Measurements from ENCODE around the gene TNFRSF12A. TPM values are rescaled to one million over a fixed set of nuclear protein-coding genes. Genes with fewer than 3 reads are reported as not detected.
A peak's percentile ranks its signal among the peaks of the same experiment; 100 is the strongest.

The TNFRSF12A gene
- total and polyA plus RNA-seq, 9 of the 15 experiments (the other 6 are each of a cell fraction or from before 2014, with no cell fraction given): 0.41 to 61.8 (median 26.5) TPM

DNA sequence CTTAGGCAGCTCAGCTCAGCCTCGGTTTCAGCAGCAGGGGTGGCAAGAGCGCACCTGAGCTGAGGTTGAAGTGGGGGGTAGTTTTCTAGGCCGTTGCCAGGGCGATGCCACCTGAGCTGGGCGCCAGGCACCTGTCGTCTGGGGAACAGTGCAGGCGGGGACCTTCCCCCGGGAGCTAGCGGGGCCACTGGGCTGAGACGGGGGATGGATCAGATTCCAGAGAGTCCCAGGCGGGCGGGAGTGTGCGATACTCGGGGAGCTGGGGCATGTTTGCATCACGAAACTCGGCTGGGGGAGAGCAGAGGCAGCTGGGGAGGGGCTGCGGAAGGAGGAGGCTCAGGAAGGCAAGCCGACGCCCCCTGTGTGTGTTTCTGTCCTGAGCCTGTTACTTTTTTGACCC, 7.9 kb upstream of the TNFRSF12A start:
- H4K20me1 ChIP-seq (replicated peaks; ENCODE audit: control insufficient read depth, insufficient read depth, low read length): no peaks in the 10 kb centered on the region
- H2AFZ ChIP-seq (ENCODE audit: low read depth, low read length): no peak overlapping the region
- peaks cover 3% of the 10 kb centered on the region for H3K9me1 ChIP-seq (ENCODE audit: control insufficient read depth, insufficient read depth, low read length)
- TF ChIP-seq ZNF764 (CRISPR knock-in tag; IDR thresholded peaks at IDR 0.05; ENCODE audit: low read depth) (no peak), CHD4 (IDR thresholded peaks at IDR 0.05; ENCODE audit: insufficient read depth, insufficient replicate concordance, low read depth, low read length, poor library complexity, severe bottlenecking) (no peak), ZBTB7A (IDR thresholded peaks at IDR 0.05; ENCODE audit: borderline replicate concordance, control insufficient read depth, low read depth, low read length) (0 out of 2 replicates have a peak, but pooled peaks have one; percentile 29)
- TF ChIP-seq, protein P1, sequence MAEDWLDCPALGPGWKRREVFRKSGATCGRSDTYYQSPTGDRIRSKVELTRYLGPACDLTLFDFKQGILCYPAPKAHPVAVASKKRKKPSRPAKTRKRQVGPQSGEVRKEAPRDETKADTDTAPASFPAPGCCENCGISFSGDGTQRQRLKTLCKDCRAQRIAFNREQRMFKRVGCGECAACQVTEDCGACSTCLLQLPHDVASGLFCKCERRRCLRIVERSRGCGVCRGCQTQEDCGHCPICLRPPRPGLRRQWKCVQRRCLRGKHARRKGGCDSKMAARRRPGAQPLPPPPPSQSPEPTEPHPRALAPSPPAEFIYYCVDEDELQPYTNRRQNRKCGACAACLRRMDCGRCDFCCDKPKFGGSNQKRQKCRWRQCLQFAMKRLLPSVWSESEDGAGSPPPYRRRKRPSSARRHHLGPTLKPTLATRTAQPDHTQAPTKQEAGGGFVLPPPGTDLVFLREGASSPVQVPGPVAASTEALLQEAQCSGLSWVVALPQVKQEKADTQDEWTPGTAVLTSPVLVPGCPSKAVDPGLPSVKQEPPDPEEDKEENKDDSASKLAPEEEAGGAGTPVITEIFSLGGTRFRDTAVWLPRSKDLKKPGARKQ (CRISPR knock-in tag; IDR thresholded peaks at IDR 0.05): no peak
- TF ChIP-seq, protein P2, sequence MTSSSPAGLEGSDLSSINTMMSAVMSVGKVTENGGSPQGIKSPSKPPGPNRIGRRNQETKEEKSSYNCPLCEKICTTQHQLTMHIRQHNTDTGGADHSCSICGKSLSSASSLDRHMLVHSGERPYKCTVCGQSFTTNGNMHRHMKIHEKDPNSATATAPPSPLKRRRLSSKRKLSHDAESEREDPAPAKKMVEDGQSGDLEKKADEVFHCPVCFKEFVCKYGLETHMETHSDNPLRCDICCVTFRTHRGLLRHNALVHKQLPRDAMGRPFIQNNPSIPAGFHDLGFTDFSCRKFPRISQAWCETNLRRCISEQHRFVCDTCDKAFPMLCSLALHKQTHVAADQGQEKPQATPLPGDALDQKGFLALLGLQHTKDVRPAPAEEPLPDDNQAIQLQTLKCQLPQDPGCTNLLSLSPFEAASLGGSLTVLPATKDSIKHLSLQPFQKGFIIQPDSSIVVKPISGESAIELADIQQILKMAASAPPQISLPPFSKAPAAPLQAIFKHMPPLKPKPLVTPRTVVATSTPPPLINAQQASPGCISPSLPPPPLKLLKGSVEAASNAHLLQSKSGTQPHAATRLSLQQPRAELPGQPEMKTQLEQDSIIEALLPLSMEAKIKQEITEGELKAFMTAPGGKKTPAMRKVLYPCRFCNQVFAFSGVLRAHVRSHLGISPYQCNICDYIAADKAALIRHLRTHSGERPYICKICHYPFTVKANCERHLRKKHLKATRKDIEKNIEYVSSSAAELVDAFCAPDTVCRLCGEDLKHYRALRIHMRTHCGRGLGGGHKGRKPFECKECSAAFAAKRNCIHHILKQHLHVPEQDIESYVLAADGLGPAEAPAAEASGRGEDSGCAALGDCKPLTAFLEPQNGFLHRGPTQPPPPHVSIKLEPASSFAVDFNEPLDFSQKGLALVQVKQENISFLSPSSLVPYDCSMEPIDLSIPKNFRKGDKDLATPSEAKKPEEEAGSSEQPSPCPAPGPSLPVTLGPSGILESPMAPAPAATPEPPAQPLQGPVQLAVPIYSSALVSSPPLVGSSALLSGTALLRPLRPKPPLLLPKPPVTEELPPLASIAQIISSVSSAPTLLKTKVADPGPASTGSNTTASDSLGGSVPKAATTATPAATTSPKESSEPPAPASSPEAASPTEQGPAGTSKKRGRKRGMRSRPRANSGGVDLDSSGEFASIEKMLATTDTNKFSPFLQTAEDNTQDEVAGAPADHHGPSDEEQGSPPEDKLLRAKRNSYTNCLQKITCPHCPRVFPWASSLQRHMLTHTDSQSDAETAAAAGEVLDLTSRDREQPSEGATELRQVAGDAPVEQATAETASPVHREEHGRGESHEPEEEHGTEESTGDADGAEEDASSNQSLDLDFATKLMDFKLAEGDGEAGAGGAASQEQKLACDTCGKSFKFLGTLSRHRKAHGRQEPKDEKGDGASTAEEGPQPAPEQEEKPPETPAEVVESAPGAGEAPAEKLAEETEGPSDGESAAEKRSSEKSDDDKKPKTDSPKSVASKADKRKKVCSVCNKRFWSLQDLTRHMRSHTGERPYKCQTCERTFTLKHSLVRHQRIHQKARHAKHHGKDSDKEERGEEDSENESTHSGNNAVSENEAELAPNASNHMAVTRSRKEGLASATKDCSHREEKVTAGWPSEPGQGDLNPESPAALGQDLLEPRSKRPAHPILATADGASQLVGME (CRISPR knock-in tag; IDR thresholded peaks at IDR 0.05): no peak
- intact Hi-C loops (cut with micrococcal nuclease): no loop called here
- H3K79me2 ChIP-seq (ENCODE audit: control insufficient read depth, insufficient read depth, low read length): peaks cover 4% of the 10 kb centered on the region; the same call in 1 of the 3 replicates
- ChIA-PET CTCF (ENCODE audit: low intra/inter-chr PET ratio) (no interaction called here), POLR2A (no interaction called here)
- no peaks in the 10 kb centered on the region for H3K9me3 ChIP-seq (replicated peaks; ENCODE audit: control insufficient read depth, insufficient read depth, low read depth, low read length)
- no peak overlapping the region for H3K27ac ChIP-seq (ENCODE audit: extremely low read depth, low read depth, low read length)
- H3K4me2 ChIP-seq (ENCODE audit: insufficient read depth, low read length): no peak overlapping the region
- DNase-seq (ENCODE audit: extremely low read depth in 1 of 4, low spot score in 3 of 4): no peak
- H3K4me3 ChIP-seq: no peak overlapping the region
- H3K4me1 ChIP-seq (replicated peaks in 1 of 2; ENCODE audit: control insufficient read depth in 2 of 2, insufficient read depth in 2 of 2, low read length in 2 of 2): peaks cover 34 to 82% of the 10 kb centered on the region in 2 experiments
- no peaks in the 10 kb centered on the region for H3K36me3 ChIP-seq (ENCODE audit: control insufficient read depth, insufficient read depth, low read length)
- no peaks in the 10 kb centered on the region for H3K27me3 ChIP-seq (ENCODE audit: control insufficient read depth in 2 of 2, insufficient read depth in 2 of 2, low read length in 2 of 2)
- H3K9ac ChIP-seq (ENCODE audit: insufficient read depth in 1 of 2, low read depth in 2 of 2, low read length in 2 of 2): no peak overlapping the region; a peak in 1 of 4 replicates
- 45% methylated on average over 17 of the region's 19 CpGs for WGBS (ENCODE audit: insufficient coverage, low coverage, missing lambda C conversion rate)
- in situ Hi-C loops (cut with MboI): no loop called here
- no peak for FAIRE-seq
- no peak for ATAC-seq
- no TSS peak for BruUV-seq (replicated peaks)

All from K562 (cell line).